Mesothelial cell of epicardium (in vitro differentiated cells): Measurements from ENCODE around the gene KCNMA1. TPM values are rescaled to one million over a fixed set of nuclear protein-coding genes. Genes with fewer than 3 reads are reported as not detected.

ENCODE experiments used
- DNase-seq, 2 experiments: peaks; one replicate each; pipeline ENCODE4 v3.0.0; 2021; ENCODE audit warnings: low spot score in 2 of 2; ENCODE audit not compliant: unreplicated experiment in 2 of 2
- H3K27ac Mint-ChIP-seq: 2 replicates; pipeline ENCODE4 v1.8.0; 2021; ENCODE audit warnings: mixed read lengths
- H3K27me3 Mint-ChIP-seq: 2 replicates; pipeline ENCODE4 v1.8.0; 2021; ENCODE audit warnings: low read depth, mixed read lengths
- H3K36me3 Mint-ChIP-seq: 2 replicates; pipeline ENCODE4 v1.8.0; 2021; ENCODE audit warnings: mixed read lengths
- H3K4me1 Mint-ChIP-seq: 2 replicates; pipeline ENCODE4 v1.8.0; 2021; ENCODE audit warnings: mixed read lengths
- H3K4me3 Mint-ChIP-seq: 2 replicates; pipeline ENCODE4 v1.8.0; 2021; ENCODE audit warnings: mild to moderate bottlenecking, moderate library complexity, mixed read lengths
- H3K9me3 Mint-ChIP-seq: 2 replicates; pipeline ENCODE4 v1.8.0; 2021; ENCODE audit warnings: mixed read lengths
- total RNA-seq: library from RNA; stranded (reverse); gene quantifications from 3 replicates; pipeline ENCODE4 v1.2.1, GENCODE V29; 2021
- TF ChIP-seq, protein P1 (sequence below): fragments of 200-600 bp; sonication (generic); IDR thresholded peaks from one replicate; pipeline ENCODE4 v1.5.0; 2021; ENCODE audit warnings: antibody characterized with exemption; ENCODE audit not compliant: unreplicated experiment

The KCNMA1 gene
- total RNA-seq, 1 donor from 2014 or later, result 44.0 TPM

DNA sequence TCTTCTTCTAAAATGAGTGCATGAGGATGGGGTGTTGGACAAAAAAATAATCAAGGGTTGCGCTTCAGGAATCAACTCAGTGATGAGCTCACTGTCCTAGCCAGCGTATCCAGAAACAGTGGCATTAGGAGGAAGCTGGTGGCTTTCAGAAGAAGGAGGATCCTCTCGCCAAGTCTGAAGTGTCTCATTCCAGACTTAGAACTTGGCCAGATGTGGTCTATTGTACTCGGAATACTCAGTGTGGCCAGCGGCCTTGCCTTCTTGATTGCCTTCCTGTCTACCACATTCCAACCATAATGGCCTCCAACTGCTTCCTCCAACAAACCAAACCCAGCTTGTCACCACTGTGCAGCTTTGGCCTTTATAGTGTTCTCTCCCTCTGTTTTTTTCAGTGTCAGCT, 732.4 kb downstream of the KCNMA1 start:
- Mint-ChIP-seq H3K4me3 (no peak overlapping the region), H3K4me1 (no peaks in the 10 kb centered on the region), H3K27ac (no peak overlapping the region), H3K27me3 (no peaks in the 10 kb centered on the region), H3K36me3 (peaks cover 14% of the 10 kb centered on the region), H3K9me3 (no peaks in the 10 kb centered on the region)
- TF ChIP-seq, protein P1, sequence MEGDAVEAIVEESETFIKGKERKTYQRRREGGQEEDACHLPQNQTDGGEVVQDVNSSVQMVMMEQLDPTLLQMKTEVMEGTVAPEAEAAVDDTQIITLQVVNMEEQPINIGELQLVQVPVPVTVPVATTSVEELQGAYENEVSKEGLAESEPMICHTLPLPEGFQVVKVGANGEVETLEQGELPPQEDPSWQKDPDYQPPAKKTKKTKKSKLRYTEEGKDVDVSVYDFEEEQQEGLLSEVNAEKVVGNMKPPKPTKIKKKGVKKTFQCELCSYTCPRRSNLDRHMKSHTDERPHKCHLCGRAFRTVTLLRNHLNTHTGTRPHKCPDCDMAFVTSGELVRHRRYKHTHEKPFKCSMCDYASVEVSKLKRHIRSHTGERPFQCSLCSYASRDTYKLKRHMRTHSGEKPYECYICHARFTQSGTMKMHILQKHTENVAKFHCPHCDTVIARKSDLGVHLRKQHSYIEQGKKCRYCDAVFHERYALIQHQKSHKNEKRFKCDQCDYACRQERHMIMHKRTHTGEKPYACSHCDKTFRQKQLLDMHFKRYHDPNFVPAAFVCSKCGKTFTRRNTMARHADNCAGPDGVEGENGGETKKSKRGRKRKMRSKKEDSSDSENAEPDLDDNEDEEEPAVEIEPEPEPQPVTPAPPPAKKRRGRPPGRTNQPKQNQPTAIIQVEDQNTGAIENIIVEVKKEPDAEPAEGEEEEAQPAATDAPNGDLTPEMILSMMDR, result no peak
- no peak for DNase-seq

DNA sequence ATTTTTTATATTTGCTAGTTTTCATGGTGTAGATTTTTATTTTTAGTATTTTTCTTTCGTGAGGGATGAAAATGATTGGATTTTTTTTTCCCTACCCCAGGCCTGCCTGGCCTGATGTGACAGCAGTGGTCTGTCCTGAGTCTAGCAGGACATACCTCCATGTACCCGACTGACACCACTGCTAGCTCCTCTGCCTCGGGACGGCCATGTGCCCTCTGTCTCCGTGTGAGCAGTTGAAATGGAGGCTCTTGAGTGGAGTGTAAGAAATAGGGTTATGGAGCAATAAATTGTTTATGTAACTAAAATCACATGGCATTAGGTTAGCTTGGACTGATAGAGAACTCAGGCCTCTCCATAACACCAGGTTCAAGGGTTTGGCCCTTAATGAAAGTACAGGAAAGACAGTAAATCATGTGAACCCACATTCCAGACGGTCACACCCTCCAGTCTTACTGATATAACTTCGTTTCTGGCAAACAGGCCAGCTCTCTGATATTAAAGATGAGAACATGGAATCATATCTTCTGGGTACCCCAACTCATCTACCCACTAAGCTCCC, 734.1 kb downstream of the KCNMA1 start:
- Mint-ChIP-seq H3K27ac (no peak overlapping the region), H3K36me3 (no peaks in the 10 kb centered on the region), H3K4me3 (no peak overlapping the region), H3K4me1 (no peaks in the 10 kb centered on the region), H3K9me3 (no peaks in the 10 kb centered on the region), H3K27me3 (no peaks in the 10 kb centered on the region)
- no peak for DNase-seq
- TF ChIP-seq, protein P1, result no peak

DNA sequence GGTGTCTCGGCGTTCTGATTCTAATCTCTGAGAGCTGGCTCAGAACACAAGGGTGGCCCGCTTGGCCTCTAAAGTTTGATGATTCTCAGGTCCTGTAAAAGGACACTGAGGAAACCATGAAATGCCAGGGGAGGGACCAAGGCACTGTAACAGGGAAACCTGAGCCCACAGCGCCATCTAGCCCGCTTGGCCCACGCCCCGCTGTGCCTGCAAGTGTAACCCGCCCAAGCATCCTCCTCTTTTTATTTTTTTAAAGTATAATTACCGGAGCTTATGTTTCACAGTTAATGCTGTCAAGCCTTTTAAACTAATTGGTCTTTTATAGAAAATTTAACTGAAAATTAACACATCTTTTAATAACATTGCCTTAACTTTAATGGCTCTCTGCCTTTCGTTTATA, 734.7 kb downstream of the KCNMA1 start:
- no peaks in the 10 kb centered on the region for H3K36me3 Mint-ChIP-seq
- no peak overlapping the region for H3K27ac Mint-ChIP-seq
- no peaks in the 10 kb centered on the region for H3K27me3 Mint-ChIP-seq
- peaks cover under 1% of the 10 kb centered on the region for H3K9me3 Mint-ChIP-seq
- no peak overlapping the region for H3K4me3 Mint-ChIP-seq
- no peaks in the 10 kb centered on the region for H3K4me1 Mint-ChIP-seq
- peak in 1 of 2 experiments; percentile 45 for DNase-seq
- TF ChIP-seq, protein P1, result no peak

- DNase-seq, result no peak
- no peaks in the 10 kb centered on the region for H3K27me3 Mint-ChIP-seq
- no peaks in the 10 kb centered on the region for H3K4me1 Mint-ChIP-seq
- peaks cover 9% of the 10 kb centered on the region for H3K9me3 Mint-ChIP-seq
- peaks cover 3% of the 10 kb centered on the region for H3K36me3 Mint-ChIP-seq
- H3K4me3 Mint-ChIP-seq, result no peak overlapping the region
- no peak overlapping the region for H3K27ac Mint-ChIP-seq
- TF ChIP-seq, protein P1, result no peak
Observed at GRCh38 chr10:76901701-76902100, 735.9 kb downstream of the KCNMA1 start.

GRCh38 chr10:76899490-76899889, 738.1 kb downstream of the KCNMA1 start:
- no peaks in the 10 kb centered on the region for H3K4me1 Mint-ChIP-seq
- H3K4me3 Mint-ChIP-seq, result no peak overlapping the region
- no peak for DNase-seq
- H3K27me3 Mint-ChIP-seq, result no peaks in the 10 kb centered on the region
- H3K9me3 Mint-ChIP-seq, result peaks cover 24% of the 10 kb centered on the region
- no peak overlapping the region for H3K27ac Mint-ChIP-seq
- TF ChIP-seq, protein P1, result no peak
- H3K36me3 Mint-ChIP-seq, result peaks cover 19% of the 10 kb centered on the region
